Measurements from ENCODE around the gene GRAMD4. TPM values are rescaled to one million over a fixed set of nuclear protein-coding genes. Genes with fewer than 3 reads are reported as not detected.

GRAMD4 gene
- polyA plus RNA-seq, 3 donors: 9.5 to 33.3 (median 12.6) TPM

DNA sequence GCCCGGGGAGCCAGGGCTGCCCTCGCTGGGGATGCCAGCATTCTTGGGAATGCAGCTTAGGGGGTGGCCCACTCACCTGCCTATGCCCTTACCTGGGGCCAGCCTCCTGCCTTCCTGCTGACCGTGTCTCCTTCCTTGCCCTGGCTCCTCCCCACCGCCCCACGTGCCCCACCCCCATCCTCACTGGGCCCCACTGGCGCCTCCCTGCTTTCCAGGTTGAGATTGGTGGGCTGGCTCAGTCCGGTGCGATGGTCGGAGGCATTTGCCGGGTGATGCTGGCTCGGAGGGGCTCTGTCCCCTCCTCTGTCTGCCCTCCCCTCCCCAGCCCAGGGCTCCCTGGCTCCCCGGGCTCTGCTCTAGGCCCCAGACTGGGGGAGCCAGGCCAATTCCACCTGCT is 34.1 kb upstream of the GRAMD4 start:
- H3K4me2 ChIP-seq (replicated peaks; ENCODE audit: extremely low read depth, low read length, poor library complexity, severe bottlenecking): no peak overlapping the region
- H3K4me1 Mint-ChIP-seq: peaks cover 60% of the 10 kb centered on the region
- TF ChIP-seq, protein P1, sequence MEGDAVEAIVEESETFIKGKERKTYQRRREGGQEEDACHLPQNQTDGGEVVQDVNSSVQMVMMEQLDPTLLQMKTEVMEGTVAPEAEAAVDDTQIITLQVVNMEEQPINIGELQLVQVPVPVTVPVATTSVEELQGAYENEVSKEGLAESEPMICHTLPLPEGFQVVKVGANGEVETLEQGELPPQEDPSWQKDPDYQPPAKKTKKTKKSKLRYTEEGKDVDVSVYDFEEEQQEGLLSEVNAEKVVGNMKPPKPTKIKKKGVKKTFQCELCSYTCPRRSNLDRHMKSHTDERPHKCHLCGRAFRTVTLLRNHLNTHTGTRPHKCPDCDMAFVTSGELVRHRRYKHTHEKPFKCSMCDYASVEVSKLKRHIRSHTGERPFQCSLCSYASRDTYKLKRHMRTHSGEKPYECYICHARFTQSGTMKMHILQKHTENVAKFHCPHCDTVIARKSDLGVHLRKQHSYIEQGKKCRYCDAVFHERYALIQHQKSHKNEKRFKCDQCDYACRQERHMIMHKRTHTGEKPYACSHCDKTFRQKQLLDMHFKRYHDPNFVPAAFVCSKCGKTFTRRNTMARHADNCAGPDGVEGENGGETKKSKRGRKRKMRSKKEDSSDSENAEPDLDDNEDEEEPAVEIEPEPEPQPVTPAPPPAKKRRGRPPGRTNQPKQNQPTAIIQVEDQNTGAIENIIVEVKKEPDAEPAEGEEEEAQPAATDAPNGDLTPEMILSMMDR (IDR thresholded peaks at IDR 0.05): no peak

GRCh38 chr22:46586531-46587011 is 33.6 kb upstream of the GRAMD4 start:
- H3K36me3 Mint-ChIP-seq: peaks cover 18 to 19% of the 10 kb centered on the region in 2 donors
- peak overlapping the region in 1 of 2 donors; percentile 83 for H3K4me3 Mint-ChIP-seq
- H3K27me3 Mint-ChIP-seq (ENCODE audit: low read depth in 3 of 3): peaks cover 0 to 4% (median 1%) of the 10 kb centered on the region in 3 donors
- H3K27me3 ChIP-seq (ENCODE audit: control insufficient read depth in 2 of 2, insufficient read depth in 2 of 2, low read length in 2 of 2): no peaks in the 10 kb centered on the region
- H3K4me2 ChIP-seq (replicated peaks; ENCODE audit: extremely low read depth, low read length, poor library complexity, severe bottlenecking): no peak overlapping the region
- intact Hi-C loops (cut with micrococcal nuclease): no loop called here
- H3K27ac Mint-ChIP-seq: peak overlapping the region in 6 of 7 donors; percentile 25 to 90 (median 84)
- H2AFZ ChIP-seq (ENCODE audit: insufficient read depth, low read depth, low read length, poor library complexity, severe bottlenecking): no peak overlapping the region
- H3K4me3 ChIP-seq (replicated peaks in 1 of 3; ENCODE audit: low read depth in 2 of 3, low read length in 3 of 3): peak overlapping the region in 1 of 3 experiments; percentile 62
- H3K36me3 ChIP-seq (replicated peaks in 1 of 2; ENCODE audit: control insufficient read depth in 1 of 2, insufficient read depth in 2 of 2, low read length in 2 of 2): peaks cover 0 to 3% of the 10 kb centered on the region in 2 donors
- TF ChIP-seq, protein P1 (IDR thresholded peaks at IDR 0.05): no peak
- no peak overlapping the region for H3K9ac ChIP-seq (ENCODE audit: insufficient read depth, low read length, poor library complexity, severe bottlenecking)
- 97% methylated on average over 6 of the region's 12 CpGs for WGBS (ENCODE audit: insufficient coverage)
- DNase-seq: no peak
- H3K4me1 Mint-ChIP-seq: peaks cover 60% of the 10 kb centered on the region
- H3K9me3 Mint-ChIP-seq: no peaks in the 10 kb centered on the region
- H3K79me2 ChIP-seq (ENCODE audit: insufficient read depth, low read length): peaks cover 99% of the 10 kb centered on the region
- H3K4me1 ChIP-seq (ENCODE audit: control insufficient read depth in 1 of 2, insufficient read depth in 2 of 2, low read length in 2 of 2): peaks cover 68 to 70% of the 10 kb centered on the region in 2 donors
- H3K9me3 ChIP-seq (replicated peaks in 1 of 2; ENCODE audit: control insufficient read depth in 1 of 2, insufficient read depth in 1 of 2, low read length in 2 of 2): no peaks in the 10 kb centered on the region
- peaks cover 27% of the 10 kb centered on the region for H4K20me1 ChIP-seq (ENCODE audit: insufficient read depth, low read length)
- peak overlapping the region in 1 of 2 donors; percentile 80 for H3K27ac ChIP-seq (ENCODE audit: low read depth in 1 of 2, low read length in 2 of 2)

More for the DNA sequence above, 34.1 kb upstream of the GRAMD4 start:
- Histone ChIP-seq H3K27ac (ENCODE audit: low read depth in 1 of 2, low read length in 2 of 2) (no peak overlapping the region), H3K9me3 (replicated peaks in 1 of 2; ENCODE audit: control insufficient read depth in 1 of 2, insufficient read depth in 1 of 2, low read length in 2 of 2) (no peaks in the 10 kb centered on the region), H2AFZ (ENCODE audit: insufficient read depth, low read depth, low read length, poor library complexity, severe bottlenecking) (no peak overlapping the region), H3K79me2 (ENCODE audit: insufficient read depth, low read length) (peaks cover 100% of the 10 kb centered on the region), H4K20me1 (ENCODE audit: insufficient read depth, low read length) (peaks cover 31% of the 10 kb centered on the region), H3K4me3 (replicated peaks in 1 of 3; ENCODE audit: low read depth in 2 of 3, low read length in 3 of 3) (no peak overlapping the region), H3K9ac (ENCODE audit: insufficient read depth, low read length, poor library complexity, severe bottlenecking) (no peak overlapping the region), H3K4me1 (ENCODE audit: control insufficient read depth in 1 of 2, insufficient read depth in 2 of 2, low read length in 2 of 2) (peaks cover 68 to 70% of the 10 kb centered on the region in 2 donors), H3K36me3 (replicated peaks in 1 of 2; ENCODE audit: control insufficient read depth in 1 of 2, insufficient read depth in 2 of 2, low read length in 2 of 2) (peaks cover 0 to 3% of the 10 kb centered on the region in 2 donors), H3K27me3 (ENCODE audit: control insufficient read depth in 2 of 2, insufficient read depth in 2 of 2, low read length in 2 of 2) (no peaks in the 10 kb centered on the region)
- H3K9me3 Mint-ChIP-seq: no peaks in the 10 kb centered on the region
- peaks cover 18 to 19% of the 10 kb centered on the region in 2 donors for H3K36me3 Mint-ChIP-seq
- intact Hi-C loops (cut with micrococcal nuclease): no loop called here
- peaks cover 0 to 4% (median 1%) of the 10 kb centered on the region in 3 donors for H3K27me3 Mint-ChIP-seq (ENCODE audit: low read depth in 3 of 3)
- no peak for DNase-seq
- H3K4me3 Mint-ChIP-seq: no peak overlapping the region
- H3K27ac Mint-ChIP-seq: no peak overlapping the region
- WGBS (ENCODE audit: insufficient coverage): 96% methylated on average over 5 of the region's 12 CpGs

Measured in CD14-positive monocyte (primary cell).